ENCODE data around the gene ADCY2.

ADCY2 gene

DNA sequence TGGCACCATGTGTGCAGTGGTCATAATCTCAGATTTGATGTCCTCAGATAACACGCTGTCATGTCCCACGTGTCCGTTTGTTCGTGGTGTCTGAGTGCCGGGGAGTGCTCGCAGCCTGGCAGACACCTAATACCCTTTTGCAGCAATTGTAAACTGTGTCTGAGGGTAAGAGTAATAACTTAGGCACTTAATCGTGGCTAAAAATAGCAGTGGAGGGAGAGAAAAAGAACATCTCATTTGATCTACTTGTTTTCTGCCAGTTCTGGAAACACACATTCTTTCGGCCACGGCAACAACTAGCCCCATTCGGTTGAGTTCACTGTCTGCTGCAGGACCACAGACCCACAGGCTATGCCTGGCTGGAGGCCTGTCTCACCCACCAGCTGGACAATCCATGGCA, 16.5 kb downstream of the ADCY2 start:
- no CpG with 5 or more reads among the region's 10 CpGs for WGBS (ENCODE audit: extremely low coverage, insufficient coverage, low lambda C conversion rate)
- Histone ChIP-seq H4K5ac (ENCODE audit: low read length) (no peak overlapping the region), H2BK15ac (replicated peaks; ENCODE audit: low read depth) (no peak overlapping the region), H3K36me3 (ENCODE audit: control insufficient read depth, insufficient read depth, low read length) (no peaks in the 10 kb centered on the region), H3K23ac (ENCODE audit: low read length) (no peak overlapping the region), H3K27ac (ENCODE audit: low read depth, low read length) (no peak overlapping the region), H3K4me2 (ENCODE audit: low read length) (no peak overlapping the region), H3K56ac (ENCODE audit: low read length) (no peak overlapping the region), H2BK5ac (ENCODE audit: low read length) (no peak overlapping the region), H3K4me3 (ENCODE audit: low read length) (no peak overlapping the region), H3K18ac (ENCODE audit: low read length) (no peak overlapping the region), H3K27me3 (ENCODE audit: insufficient read depth, low read length, poor library complexity) (no peaks in the 10 kb centered on the region), H3K79me1 (ENCODE audit: low read length) (peaks cover 1% of the 10 kb centered on the region), H2BK120ac (ENCODE audit: low read depth, low read length) (no peak overlapping the region), H4K8ac (ENCODE audit: low read depth, low read length) (no peak overlapping the region), H3K9ac (ENCODE audit: low read length) (no peak overlapping the region), H2AK5ac (ENCODE audit: low read length) (no peak overlapping the region), H3K4ac (ENCODE audit: low read depth, low read length) (no peak overlapping the region), H3K4me1 (ENCODE audit: control insufficient read depth, low read depth, low read length) (no peaks in the 10 kb centered on the region), H3K79me2 (ENCODE audit: control insufficient read depth, insufficient read depth, low read length) (peaks cover 40% of the 10 kb centered on the region)
- DNase-seq, result no peak

GRCh38 chr5:7415123-7415522, 19.2 kb downstream of the ADCY2 start:
- H3K56ac ChIP-seq (ENCODE audit: low read length), result no peak overlapping the region
- no peaks in the 10 kb centered on the region for H3K27me3 ChIP-seq (ENCODE audit: insufficient read depth, low read length, poor library complexity)
- H3K79me2 ChIP-seq (ENCODE audit: control insufficient read depth, insufficient read depth, low read length), result peaks cover 34% of the 10 kb centered on the region
- H4K5ac ChIP-seq (ENCODE audit: low read length), result no peak overlapping the region
- no peak overlapping the region for H3K4me2 ChIP-seq (ENCODE audit: low read length)
- no peak overlapping the region for H3K9ac ChIP-seq (ENCODE audit: low read length)
- H3K79me1 ChIP-seq (ENCODE audit: low read length), result no peaks in the 10 kb centered on the region
- no peak for DNase-seq
- no peak overlapping the region for H3K4ac ChIP-seq (ENCODE audit: low read depth, low read length)
- no peak overlapping the region for H2BK120ac ChIP-seq (ENCODE audit: low read depth, low read length)
- no peak overlapping the region for H3K27ac ChIP-seq (ENCODE audit: low read depth, low read length)
- peaks cover 8% of the 10 kb centered on the region for H3K4me1 ChIP-seq (ENCODE audit: control insufficient read depth, low read depth, low read length)
- no peak overlapping the region for H3K18ac ChIP-seq (ENCODE audit: low read length)
- H3K36me3 ChIP-seq (ENCODE audit: control insufficient read depth, insufficient read depth, low read length), result no peaks in the 10 kb centered on the region
- no peak overlapping the region for H4K8ac ChIP-seq (ENCODE audit: low read depth, low read length)
- H3K23ac ChIP-seq (ENCODE audit: low read length), result no peak overlapping the region
- no peak overlapping the region for H3K4me3 ChIP-seq (ENCODE audit: low read length)
- H2BK5ac ChIP-seq (ENCODE audit: low read length), result no peak overlapping the region
- WGBS (ENCODE audit: extremely low coverage, insufficient coverage, low lambda C conversion rate), result no CpG with 5 or more reads among the region's 7 CpGs
- no peak overlapping the region for H2BK15ac ChIP-seq (replicated peaks; ENCODE audit: low read depth)
- no peak overlapping the region for H2AK5ac ChIP-seq (ENCODE audit: low read length)

DNA sequence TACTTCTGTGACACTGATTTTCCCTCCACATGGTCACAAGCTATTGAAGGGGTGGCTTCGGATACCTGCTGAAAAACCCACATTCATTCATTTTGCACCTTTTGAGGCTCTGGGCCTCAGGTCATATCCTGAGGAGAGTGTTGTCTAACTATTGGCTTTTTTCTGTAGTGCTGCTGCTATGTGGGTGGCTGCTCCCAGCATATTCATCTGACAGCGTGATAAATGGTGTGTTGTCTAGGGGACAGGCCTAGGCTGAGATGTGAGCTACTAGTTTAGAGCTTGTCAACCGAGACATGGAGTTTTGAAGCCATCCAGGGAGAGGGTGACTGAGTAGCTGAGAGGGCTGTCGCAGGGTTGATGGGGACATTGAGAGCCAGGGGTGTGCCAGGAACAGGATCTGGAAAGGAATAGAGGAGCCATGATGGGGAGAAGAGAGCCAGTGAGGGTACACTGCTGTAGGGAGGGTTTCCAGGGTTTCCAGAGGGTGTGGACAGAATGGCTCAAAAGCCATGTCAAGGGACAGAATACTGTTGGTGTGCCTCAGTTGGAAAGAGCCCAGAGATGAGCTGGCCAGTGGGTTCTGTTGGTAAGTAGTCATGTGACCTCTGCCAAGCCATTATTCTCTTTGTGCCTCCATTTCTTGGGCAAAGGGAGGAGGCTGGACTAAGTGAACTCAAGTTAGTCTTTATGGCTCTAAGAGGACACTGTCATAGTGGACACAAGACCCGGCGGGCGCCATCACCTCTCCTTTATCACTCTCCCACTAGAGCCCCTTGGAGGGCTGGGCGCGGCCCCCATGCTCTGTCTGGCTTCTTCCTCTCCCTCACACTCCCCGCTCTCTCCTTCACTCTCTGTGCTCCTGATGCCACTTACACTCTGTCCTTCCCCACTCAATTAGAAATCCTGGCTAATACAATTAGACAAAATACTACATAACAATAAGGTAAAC, 19.9 kb downstream of the ADCY2 start:
- no peaks in the 10 kb centered on the region for H3K36me3 ChIP-seq (ENCODE audit: control insufficient read depth, insufficient read depth, low read length)
- no peak overlapping the region for H3K18ac ChIP-seq (ENCODE audit: low read length)
- no peak overlapping the region for H3K4ac ChIP-seq (ENCODE audit: low read depth, low read length)
- no peak overlapping the region for H3K23ac ChIP-seq (ENCODE audit: low read length)
- no peak overlapping the region for H3K27ac ChIP-seq (ENCODE audit: low read depth, low read length)
- no peak overlapping the region for H2BK120ac ChIP-seq (ENCODE audit: low read depth, low read length)
- no peak overlapping the region for H3K9ac ChIP-seq (ENCODE audit: low read length)
- WGBS (ENCODE audit: extremely low coverage, insufficient coverage, low lambda C conversion rate), result no CpG with 5 or more reads among the region's 10 CpGs
- H2BK5ac ChIP-seq (ENCODE audit: low read length), result no peak overlapping the region
- no peak overlapping the region for H3K56ac ChIP-seq (ENCODE audit: low read length)
- H3K27me3 ChIP-seq (ENCODE audit: insufficient read depth, low read length, poor library complexity), result no peaks in the 10 kb centered on the region
- H4K5ac ChIP-seq (ENCODE audit: low read length), result no peak overlapping the region
- no peak overlapping the region for H3K4me3 ChIP-seq (ENCODE audit: low read length)
- H3K79me1 ChIP-seq (ENCODE audit: low read length), result no peaks in the 10 kb centered on the region
- peaks cover 11% of the 10 kb centered on the region for H3K4me1 ChIP-seq (ENCODE audit: control insufficient read depth, low read depth, low read length)
- no peak overlapping the region for H3K4me2 ChIP-seq (ENCODE audit: low read length)
- H2BK15ac ChIP-seq (replicated peaks; ENCODE audit: low read depth), result no peak overlapping the region
- H3K79me2 ChIP-seq (ENCODE audit: control insufficient read depth, insufficient read depth, low read length), result peaks cover 33% of the 10 kb centered on the region
- no peak overlapping the region for H2AK5ac ChIP-seq (ENCODE audit: low read length)
- no peak for DNase-seq
- no peak overlapping the region for H4K8ac ChIP-seq (ENCODE audit: low read depth, low read length)

DNA sequence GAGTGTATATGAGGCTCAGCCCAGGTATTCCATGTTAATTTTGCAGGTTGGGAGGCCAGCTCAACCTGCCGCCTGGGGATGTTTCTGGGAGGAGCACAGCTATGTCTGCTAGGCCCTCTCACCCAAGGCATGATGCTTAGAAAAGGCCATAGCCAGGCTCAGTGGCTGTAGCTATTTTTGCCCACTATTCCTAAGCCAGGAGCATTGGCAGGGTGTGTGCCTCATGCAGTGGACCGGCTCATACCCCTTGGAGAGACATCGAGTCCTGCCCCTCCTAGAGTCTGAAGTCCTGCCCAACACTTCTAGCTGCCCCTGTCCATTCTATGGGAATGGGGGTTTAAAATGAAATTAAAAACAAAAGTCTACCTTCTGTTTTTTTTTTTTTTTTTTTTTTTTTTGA, 22.3 kb downstream of the ADCY2 start:
- no peak for DNase-seq

DNA sequence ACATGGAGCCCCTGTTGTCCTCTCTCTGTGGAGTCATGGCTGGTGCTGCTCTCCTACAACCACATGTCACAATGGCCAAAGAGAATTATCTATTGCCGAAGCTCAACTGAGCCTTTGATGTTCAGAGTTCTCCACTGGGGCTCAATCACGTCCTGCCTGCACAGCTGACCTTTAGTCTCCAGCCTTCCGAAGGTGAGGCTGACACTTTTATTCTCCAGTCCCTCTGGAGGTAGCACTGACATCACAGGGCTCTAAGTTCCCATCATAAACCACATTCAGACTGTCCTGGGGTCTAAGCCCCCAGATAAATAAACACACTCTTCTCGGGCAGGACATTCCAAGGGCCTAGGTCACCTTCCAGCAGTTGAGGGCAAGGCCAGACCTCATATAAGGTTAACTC, 23.4 kb downstream of the ADCY2 start:
- no peak overlapping the region for H3K23ac ChIP-seq (ENCODE audit: low read length)
- H3K27ac ChIP-seq (ENCODE audit: low read depth, low read length), result no peak overlapping the region
- no peaks in the 10 kb centered on the region for H3K79me1 ChIP-seq (ENCODE audit: low read length)
- no peak overlapping the region for H4K8ac ChIP-seq (ENCODE audit: low read depth, low read length)
- H3K4me1 ChIP-seq (ENCODE audit: control insufficient read depth, low read depth, low read length), result peaks cover 16% of the 10 kb centered on the region
- peaks cover 41% of the 10 kb centered on the region for H3K79me2 ChIP-seq (ENCODE audit: control insufficient read depth, insufficient read depth, low read length)
- no peaks in the 10 kb centered on the region for H3K27me3 ChIP-seq (ENCODE audit: insufficient read depth, low read length, poor library complexity)
- H2BK5ac ChIP-seq (ENCODE audit: low read length), result no peak overlapping the region
- no CpG with 5 or more reads among the region's 4 CpGs for WGBS (ENCODE audit: extremely low coverage, insufficient coverage, low lambda C conversion rate)
- no peak overlapping the region for H2BK15ac ChIP-seq (replicated peaks; ENCODE audit: low read depth)
- H3K56ac ChIP-seq (ENCODE audit: low read length), result peak overlapping the region; percentile 1
- H2AK5ac ChIP-seq (ENCODE audit: low read length), result no peak overlapping the region
- no peak overlapping the region for H4K5ac ChIP-seq (ENCODE audit: low read length)
- H3K36me3 ChIP-seq (ENCODE audit: control insufficient read depth, insufficient read depth, low read length), result no peaks in the 10 kb centered on the region
- H3K9ac ChIP-seq (ENCODE audit: low read length), result no peak overlapping the region
- no peak overlapping the region for H3K4me2 ChIP-seq (ENCODE audit: low read length)
- H2BK120ac ChIP-seq (ENCODE audit: low read depth, low read length), result no peak overlapping the region
- no peak overlapping the region for H3K18ac ChIP-seq (ENCODE audit: low read length)
- no peak overlapping the region for H3K4me3 ChIP-seq (ENCODE audit: low read length)
- H3K4ac ChIP-seq (ENCODE audit: low read depth, low read length), result no peak overlapping the region
- DNase-seq, result no peak

More for the DNA sequence above, 22.3 kb downstream of the ADCY2 start:
- H3K27me3 ChIP-seq (ENCODE audit: insufficient read depth, low read length, poor library complexity), result no peaks in the 10 kb centered on the region
- H4K5ac ChIP-seq (ENCODE audit: low read length), result no peak overlapping the region
- H3K36me3 ChIP-seq (ENCODE audit: control insufficient read depth, insufficient read depth, low read length), result no peaks in the 10 kb centered on the region
- H2BK120ac ChIP-seq (ENCODE audit: low read depth, low read length), result no peak overlapping the region
- H4K8ac ChIP-seq (ENCODE audit: low read depth, low read length), result no peak overlapping the region
- WGBS (ENCODE audit: extremely low coverage, insufficient coverage, low lambda C conversion rate), result no CpG with 5 or more reads among the region's 3 CpGs
- no peaks in the 10 kb centered on the region for H3K79me1 ChIP-seq (ENCODE audit: low read length)
- H3K4ac ChIP-seq (ENCODE audit: low read depth, low read length), result no peak overlapping the region
- no peak overlapping the region for H3K4me3 ChIP-seq (ENCODE audit: low read length)
- H3K56ac ChIP-seq (ENCODE audit: low read length), result no peak overlapping the region
- H3K18ac ChIP-seq (ENCODE audit: low read length), result no peak overlapping the region
- no peak overlapping the region for H3K4me2 ChIP-seq (ENCODE audit: low read length)
- peaks cover 32% of the 10 kb centered on the region for H3K79me2 ChIP-seq (ENCODE audit: control insufficient read depth, insufficient read depth, low read length)
- H2BK15ac ChIP-seq (replicated peaks; ENCODE audit: low read depth), result no peak overlapping the region
- no peak overlapping the region for H2AK5ac ChIP-seq (ENCODE audit: low read length)
- peaks cover 16% of the 10 kb centered on the region for H3K4me1 ChIP-seq (ENCODE audit: control insufficient read depth, low read depth, low read length)
- H3K27ac ChIP-seq (ENCODE audit: low read depth, low read length), result no peak overlapping the region
- no peak overlapping the region for H2BK5ac ChIP-seq (ENCODE audit: low read length)
- no peak overlapping the region for H3K9ac ChIP-seq (ENCODE audit: low read length)
- no peak overlapping the region for H3K23ac ChIP-seq (ENCODE audit: low read length)

Data from mesendoderm (in vitro differentiated cells).